ENCODE data around the gene CLIC1. TPM values are rescaled to one million over a fixed set of nuclear protein-coding genes. Genes with fewer than 3 reads are reported as not detected.

CLIC1 gene
- total and polyA plus RNA-seq, 10 of the 15 experiments (the other 5 are each of a cell fraction or from before 2014, with no cell fraction given), result 446 to 1,266 (median 636) TPM

DNA sequence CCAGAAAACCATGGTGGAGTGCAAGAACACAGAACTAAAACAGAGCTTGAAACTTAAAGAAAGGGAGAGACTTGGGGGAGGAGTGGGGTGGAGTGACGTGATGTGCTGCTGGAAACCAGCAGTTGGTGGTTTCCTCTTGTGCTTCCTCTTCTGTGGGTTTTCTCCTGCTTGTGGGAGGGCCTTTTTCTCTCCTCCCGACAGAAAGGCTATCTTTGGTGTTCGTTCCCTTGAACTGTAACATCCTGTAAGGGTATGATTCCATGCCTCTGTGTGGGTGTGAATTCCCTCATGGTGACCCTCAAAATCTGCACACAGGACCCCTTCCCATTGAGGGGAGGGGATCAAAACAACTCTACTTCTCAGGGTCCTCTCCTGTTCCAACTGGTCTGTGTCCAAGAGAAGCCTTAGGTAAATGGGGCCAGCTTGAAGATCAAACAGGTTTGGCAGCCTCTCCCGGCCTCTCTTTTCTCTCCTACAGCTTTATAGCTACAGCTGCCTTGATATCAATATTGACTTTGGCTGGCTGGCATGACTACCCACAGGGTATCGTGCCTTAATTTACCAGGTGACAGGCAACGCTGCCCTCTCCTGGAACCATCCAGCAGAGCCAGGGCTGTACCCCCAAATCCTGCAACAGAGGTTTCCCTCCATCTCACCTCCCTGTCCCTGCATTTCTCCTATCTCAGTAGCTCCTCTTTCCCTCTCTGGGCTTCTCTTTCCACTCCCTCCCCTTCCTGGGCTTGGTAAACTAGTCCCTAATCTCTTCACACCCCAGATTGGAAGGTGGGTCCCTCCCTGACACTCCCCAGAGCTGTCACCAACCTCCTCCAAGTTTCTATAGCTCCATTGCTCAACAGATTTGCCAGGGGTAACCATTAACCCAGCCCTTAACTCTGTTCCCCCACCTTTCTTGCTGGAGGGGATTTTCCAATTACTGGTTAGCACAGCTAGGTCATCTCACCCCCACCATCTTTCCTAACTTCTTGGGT lies 2.0 kb upstream of the CLIC1 start (continued):
- TF ChIP-seq MLLT1 (IDR thresholded peaks at IDR 0.05), result peak; percentile 66; the same call in 1 of the 2 replicates
- peak; percentile 37; the same call in 1 of the 2 replicates for TF ChIP-seq CHD2 (IDR thresholded peaks at IDR 0.05; ENCODE audit: borderline replicate concordance, low read depth, low read length)
- no peak for TF ChIP-seq NR2F1 (conservative IDR thresholded peaks at IDR 0.05)
- TF ChIP-seq, protein P1, sequence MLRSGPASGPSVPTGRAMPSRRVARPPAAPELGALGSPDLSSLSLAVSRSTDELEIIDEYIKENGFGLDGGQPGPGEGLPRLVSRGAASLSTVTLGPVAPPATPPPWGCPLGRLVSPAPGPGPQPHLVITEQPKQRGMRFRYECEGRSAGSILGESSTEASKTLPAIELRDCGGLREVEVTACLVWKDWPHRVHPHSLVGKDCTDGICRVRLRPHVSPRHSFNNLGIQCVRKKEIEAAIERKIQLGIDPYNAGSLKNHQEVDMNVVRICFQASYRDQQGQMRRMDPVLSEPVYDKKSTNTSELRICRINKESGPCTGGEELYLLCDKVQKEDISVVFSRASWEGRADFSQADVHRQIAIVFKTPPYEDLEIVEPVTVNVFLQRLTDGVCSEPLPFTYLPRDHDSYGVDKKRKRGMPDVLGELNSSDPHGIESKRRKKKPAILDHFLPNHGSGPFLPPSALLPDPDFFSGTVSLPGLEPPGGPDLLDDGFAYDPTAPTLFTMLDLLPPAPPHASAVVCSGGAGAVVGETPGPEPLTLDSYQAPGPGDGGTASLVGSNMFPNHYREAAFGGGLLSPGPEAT (IDR thresholded peaks at IDR 0.05; ENCODE audit: low read depth), result peak; percentile 82
- TF ChIP-seq EP300 (IDR thresholded peaks at IDR 0.05; ENCODE audit: borderline replicate concordance in 1 of 2, control insufficient read depth in 1 of 2, low read depth in 2 of 2, low read length in 2 of 2), result peak; percentile 61 to 73; a peak in 3 of 4 replicates
- TF ChIP-seq MXI1 (IDR thresholded peaks at IDR 0.05; ENCODE audit: low read depth, low read length), result no peak; the same call in 1 of the 2 replicates
- TF ChIP-seq EGR1 (IDR thresholded peaks at IDR 0.05; ENCODE audit: borderline replicate concordance in 1 of 2, low read depth in 2 of 2, low read length in 2 of 2), result 0 out of 3 replicates have a peak, but pooled peaks of 1 of the 2 experiments have one; percentile 51
- TF ChIP-seq MYB (IDR thresholded peaks at IDR 0.05; ENCODE audit: borderline replicate concordance, low read depth, low read length), result peak; percentile 89
- peak; percentile 16; the same call in 1 of the 2 replicates for TF ChIP-seq HDGF (IDR thresholded peaks at IDR 0.05)
- peak; percentile 72 for TF ChIP-seq SMAD1 (IDR thresholded peaks at IDR 0.05; ENCODE audit: low read depth, partially characterized antibody)
- peak; percentile 39 for TF ChIP-seq SP1 (IDR thresholded peaks at IDR 0.05; ENCODE audit: low read depth, low read length)

All from GM12878 (cell line).